Activated CD8-positive, alpha-beta memory T cell treated with anti-CD3 and anti-CD28 coated beads for 36 hours (primary cell): ENCODE measurements around the gene MACROD1. TPM values are rescaled to one million over a fixed set of nuclear protein-coding genes. Genes with fewer than 3 reads are reported as not detected.
"Not testable (repeated sequence)": the region's sequence is repeated elsewhere in the genome, so short reads cannot be mapped to it uniquely, and the experiment has no call there.

Source experiments
- CTCF ChIA-PET: fragments of 350-600 bp; sonication (Branson Sonifier 250); formaldehyde crosslinking; loops from one replicate; lab custom pipeline; 2021; ENCODE audit warnings: antibody characterized with exemption; lab: Charles Lee
- POLR2A ChIA-PET: fragments of 350-600 bp; sonication (Branson Sonifier 250); formaldehyde crosslinking; loops from one replicate; lab custom pipeline; 2021; ENCODE audit warnings: antibody characterized with exemption; lab: Charles Lee
- total RNA-seq, 2 experiments: library from RNA; stranded (reverse); gene quantifications; one replicate each; pipeline ENCODE4 v1.2.3, GENCODE V29; 2021

The MACROD1 gene
- total RNA-seq, 2 experiments from 2014 or later, result 20.6 to 21.8 TPM

DNA sequence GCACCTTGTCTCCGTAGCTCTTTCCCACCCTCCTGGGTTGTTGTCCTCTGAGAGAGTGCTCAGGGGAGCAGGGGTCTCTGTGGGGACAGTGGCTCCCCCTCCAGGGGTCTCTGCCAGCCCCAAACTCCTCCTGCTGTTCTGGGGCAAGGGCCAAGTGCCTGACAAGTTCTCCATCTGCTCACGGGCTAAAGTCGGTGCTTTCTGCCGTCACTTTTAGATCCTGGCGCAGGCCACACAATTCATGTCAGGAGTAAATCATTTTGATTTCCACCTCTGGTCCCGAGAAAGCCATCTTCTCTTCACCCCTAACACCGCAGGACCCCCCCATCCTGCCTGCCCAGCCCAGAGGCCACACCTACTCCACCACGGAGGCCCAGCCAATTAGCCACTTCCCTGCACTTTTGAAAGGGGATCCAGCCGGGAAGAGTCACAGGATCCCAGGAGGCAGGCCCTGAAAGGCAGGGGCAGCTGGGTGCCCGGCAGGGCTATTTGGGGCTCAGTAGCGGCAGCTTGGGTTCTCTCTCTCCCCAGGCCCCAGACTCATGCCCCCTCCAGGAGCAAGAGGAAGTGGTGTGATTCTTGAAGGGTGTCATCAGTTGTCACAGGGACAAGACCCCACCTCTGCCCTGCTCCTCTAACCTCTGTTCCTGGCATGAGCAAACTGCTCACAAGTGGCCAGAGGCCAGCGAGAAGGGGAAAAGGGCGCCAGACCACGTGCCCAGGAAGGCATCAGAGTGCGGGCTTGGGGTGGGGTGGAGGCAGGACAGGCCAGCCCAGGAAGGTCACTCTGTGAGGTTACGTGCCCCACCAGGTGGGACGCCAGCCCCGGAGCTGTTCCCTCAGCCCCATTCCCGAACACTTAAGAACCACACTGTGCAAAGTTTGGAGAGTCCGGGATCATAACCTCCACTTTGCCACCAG is 1.3 kb downstream of the MACROD1 start:
- CTCF ChIA-PET, result interaction anchor here (0.6 to 3.0 kb wide), 6 partner anchors 12 to 164 kb away, joined by 3 to 15 read pairs (median 4); partner anchors contain the start of gene FERMT3
- POLR2A ChIA-PET, result no interaction called here

- CTCF ChIA-PET, result interaction anchor here (1.1 to 1.6 kb wide), 3 partner anchors 18 to 163 kb away, joined by 3 to 4 read pairs (median 3); partner anchors contain the start of gene FERMT3
- POLR2A ChIA-PET, result interaction anchor here (0.7 kb wide), 1 partner anchor 21 kb away, joined by 3 read pairs; no protein-coding TSS in a partner anchor
Observed at GRCh38 chr11:64163951-64164350, 2.0 kb downstream of the MACROD1 start.

GRCh38 chr11:64162769-64163168 is 3.1 kb downstream of the MACROD1 start:
- POLR2A ChIA-PET, result not testable (repeated sequence)
- CTCF ChIA-PET, result interaction anchor here (1.6 kb wide), 1 partner anchor 162 kb away, joined by 3 read pairs; no protein-coding TSS in a partner anchor

GRCh38 chr11:64161037-64161436 is 4.9 kb downstream of the MACROD1 start:
- ChIA-PET CTCF (interaction anchor here (1.5 kb wide), 1 partner anchor 143 kb away, joined by 3 read pairs; no protein-coding TSS in a partner anchor), POLR2A (no interaction called here)

- CTCF ChIA-PET, result no interaction called here
Observed at GRCh38 chr11:64157631-64158394, 8.1 kb downstream of the MACROD1 start.

GRCh38 chr11:64156235-64157011 is 9.5 kb downstream of the MACROD1 start:
- CTCF ChIA-PET, result interaction anchor here (0.7 kb wide), 1 partner anchor 357 kb away, joined by 3 read pairs; no protein-coding TSS in a partner anchor
- POLR2A ChIA-PET, result no interaction called here

More at GRCh38 chr11:64157631-64158394, 8.1 kb downstream of the MACROD1 start:
- POLR2A ChIA-PET, result no interaction called here

DNA sequence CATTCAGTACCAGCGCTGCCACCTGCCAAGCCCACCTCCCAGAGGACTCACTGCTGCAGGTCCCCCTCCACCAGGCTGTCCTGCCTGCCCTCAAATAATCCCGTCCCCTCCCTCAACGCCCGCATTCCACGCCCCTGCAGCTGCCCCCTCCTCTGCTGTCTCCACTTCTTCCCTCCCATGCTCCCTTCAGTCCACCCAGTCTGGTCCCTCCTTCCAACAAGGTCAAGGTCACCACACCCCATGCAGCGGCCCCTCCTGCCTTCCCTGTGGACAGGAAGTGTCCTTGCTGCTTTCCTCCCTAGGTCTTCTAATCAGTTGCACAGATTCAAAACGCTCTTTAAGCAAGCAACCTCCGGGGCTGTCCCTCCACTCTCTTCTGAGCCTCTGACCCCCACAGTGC is 12.1 kb downstream of the MACROD1 start:
- ChIA-PET CTCF (interaction anchor here (1.0 to 3.6 kb wide), 9 partner anchors 12 to 317 kb away, joined by 3 to 32 read pairs (median 5); partner anchors contain the start of gene MACROD1), POLR2A (no interaction called here)

- ChIA-PET CTCF (interaction anchor here (0.9 to 3.6 kb wide), 13 partner anchors 13 to 316 kb away, joined by 3 to 32 read pairs (median 4); partner anchors contain the start of gene MACROD1), POLR2A (no interaction called here)
Observed at GRCh38 chr11:64152841-64153691, 12.8 kb downstream of the MACROD1 start.

GRCh38 chr11:64151337-64151736 is 14.6 kb downstream of the MACROD1 start:
- ChIA-PET POLR2A (no interaction called here), CTCF (interaction anchor here (1.5 to 3.6 kb wide), 4 partner anchors 15 to 152 kb away, joined by 4 to 32 read pairs (median 10); partner anchors contain the start of gene MACROD1)

- ChIA-PET POLR2A (no interaction called here), CTCF (interaction anchor here (1.5 to 3.6 kb wide), 2 partner anchors 19 to 151 kb away, joined by 4 to 32 read pairs; no protein-coding TSS in a partner anchor)
Observed at GRCh38 chr11:64150481-64151239, 15.3 kb downstream of the MACROD1 start.

GRCh38 chr11:64150051-64150450 is 15.9 kb downstream of the MACROD1 start:
- ChIA-PET CTCF (interaction anchor here (0.6 to 3.6 kb wide), 5 partner anchors 148 to 312 kb away, joined by 3 to 51 read pairs (median 17); partner anchors contain the start of gene MARK2), POLR2A (no interaction called here)

DNA sequence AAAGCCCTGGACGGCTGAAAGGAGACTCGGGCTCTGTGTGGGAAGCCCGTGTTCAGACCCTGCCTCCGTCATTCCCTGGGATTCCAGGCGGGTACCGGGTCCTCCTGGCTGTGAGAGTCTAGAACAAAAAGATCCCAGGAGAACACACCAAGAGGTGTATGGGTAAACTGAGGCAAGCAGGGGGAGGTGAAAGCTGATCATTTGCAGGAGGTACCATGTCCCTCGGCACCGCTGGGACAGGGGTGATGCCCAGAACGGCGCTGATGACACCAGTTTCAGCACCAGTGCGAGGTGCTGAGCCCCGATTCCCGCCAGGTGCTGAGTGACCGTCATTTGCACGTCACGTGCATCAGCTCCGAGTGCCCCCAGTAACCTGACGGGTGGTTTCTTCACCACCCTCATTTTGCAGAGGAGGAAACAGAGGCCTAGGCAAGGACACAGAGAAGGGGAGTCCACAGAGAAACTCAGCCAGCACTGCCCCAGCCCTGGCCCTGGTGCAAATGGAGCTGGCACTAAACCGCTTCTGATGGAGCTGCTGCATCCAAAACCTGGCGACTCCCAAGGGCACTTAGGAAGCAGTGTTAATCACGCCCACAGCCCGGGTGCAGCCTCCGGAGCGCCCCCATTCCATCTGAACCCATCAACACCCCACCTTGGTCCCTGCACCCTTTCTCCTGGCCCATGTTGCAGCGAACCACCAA is 16.8 kb downstream of the MACROD1 start:
- ChIA-PET POLR2A (no interaction called here), CTCF (interaction anchor here (0.6 to 3.1 kb wide), 10 partner anchors 10 to 425 kb away, joined by 3 to 51 read pairs (median 3); partner anchors contain the start of gene MARK2)

DNA sequence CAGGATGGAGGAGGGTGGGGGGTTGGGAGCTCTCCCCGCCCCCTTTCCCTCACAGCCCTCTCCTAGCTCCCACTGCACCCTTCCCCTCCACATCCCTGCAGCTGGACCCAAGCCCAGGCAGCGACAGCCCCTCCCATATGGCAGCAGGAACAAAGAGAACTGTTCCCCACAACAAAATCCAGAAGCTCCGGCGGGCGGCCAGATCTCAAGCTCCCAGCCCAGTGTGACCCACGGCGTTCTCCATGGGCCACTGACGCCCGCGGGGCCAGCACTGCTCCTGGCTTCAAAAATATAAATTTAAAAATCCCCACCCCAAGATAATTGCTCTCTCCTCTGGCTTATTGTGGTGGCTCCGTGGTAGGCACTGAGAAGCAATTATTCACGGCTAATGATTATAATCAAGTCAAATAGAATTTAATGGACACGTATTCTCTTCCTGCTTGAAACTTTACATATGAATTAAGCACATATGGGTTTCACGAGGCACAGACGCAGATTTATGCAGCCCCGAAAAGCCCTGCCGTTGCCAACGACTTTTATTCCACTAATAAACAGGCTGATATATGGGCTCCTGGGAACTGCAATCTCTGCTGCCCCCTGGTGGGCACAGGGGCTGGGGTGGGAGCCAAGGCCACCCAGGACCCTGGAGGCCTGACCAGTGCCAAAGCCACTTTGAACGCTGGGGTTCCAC is 17.5 kb downstream of the MACROD1 start:
- ChIA-PET CTCF (interaction anchor here (0.6 to 3.1 kb wide), 9 partner anchors 53 to 424 kb away, joined by 3 to 51 read pairs (median 3); partner anchors contain the start of gene MARK2), POLR2A (no interaction called here)

DNA sequence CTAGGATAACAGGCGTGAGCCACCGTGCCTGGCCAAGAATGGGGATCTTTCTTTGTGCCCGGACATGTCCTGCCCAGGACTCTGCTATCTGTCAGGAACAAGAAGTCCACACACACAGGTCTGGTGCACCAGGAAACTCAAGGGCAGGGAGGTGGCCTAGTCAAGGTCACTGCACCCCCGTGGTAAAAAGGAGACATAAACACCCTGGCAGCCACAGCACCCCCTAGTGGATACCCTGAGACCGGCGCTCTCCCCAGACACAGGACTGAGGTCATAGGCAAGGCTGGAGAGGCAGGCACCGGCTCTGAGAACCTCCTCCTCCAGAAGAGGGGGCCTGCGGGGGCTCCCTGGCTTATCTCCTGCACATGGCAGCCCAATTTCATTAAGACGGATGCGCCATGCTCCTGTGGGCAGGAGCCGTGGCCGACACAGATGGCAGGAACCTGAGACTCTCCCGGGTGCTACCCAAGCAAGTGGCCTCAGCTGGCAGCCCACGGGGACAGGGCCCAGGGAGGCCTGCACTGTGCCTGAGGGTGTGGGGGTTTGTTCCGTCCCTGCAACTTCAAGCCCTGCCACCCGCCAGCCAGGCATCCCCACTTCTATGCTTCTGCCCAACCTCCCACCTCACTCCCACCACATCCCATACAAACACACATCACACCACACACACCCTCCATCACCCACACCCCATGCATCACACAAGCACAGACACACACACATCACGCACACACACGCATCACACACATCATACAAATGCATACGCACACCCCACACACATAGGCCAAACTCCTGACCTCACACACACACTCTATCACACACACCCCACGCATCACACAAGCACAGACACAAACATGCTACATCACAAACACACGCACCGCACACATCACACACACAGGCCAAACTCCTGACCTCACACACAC is 19.6 kb downstream of the MACROD1 start:
- POLR2A ChIA-PET, result no interaction called here
- CTCF ChIA-PET, result interaction anchor here (1.0 to 1.2 kb wide), 2 partner anchors 13 to 130 kb away, joined by 3 read pairs; no protein-coding TSS in a partner anchor
